K562 (cell line): Measurements from ENCODE around the gene ARID3A. TPM values are rescaled to one million over a fixed set of nuclear protein-coding genes. Genes with fewer than 3 reads are reported as not detected.

Source experiments
- ATAC-seq: fragments of 200-7000 bp; cut with Tn5 transposase; 3 replicates; pipeline ENCODE4 v1.9.1; 2020; ENCODE audit warnings: moderate library complexity
- BruUV-seq: library from RNA; stranded (reverse); fragments of 400-500 nt; replicated peaks from 2 replicates; lab custom pipeline; 2021; lab: Mats Ljungman, UMichigan
- CTCF ChIA-PET: fragments of 300-600 bp; formaldehyde crosslinking; extraction: SDS; loops from one replicate; lab custom pipeline; 2021; ENCODE audit warnings: low intra/inter-chr PET ratio; lab: Yijun Ruan, JAX
- POLR2A ChIA-PET: fragments of 300-600, 350-650 bp; sonication (Branson Sonifier 250); formaldehyde crosslinking; extraction: SDS; loops from one replicate; lab custom pipeline; 2021; ENCODE audit warnings: antibody characterized with exemption, inconsistent platforms; lab: Yijun Ruan, JAX
- DNase-seq, 4 experiments: peaks; one replicate each; pipeline versions ENCODE4 v3.0.0 to v3.0.0-alpha.2; 2011 to 2018; ENCODE audit warnings: low spot score in 3 of 4, mixed read lengths in 3 of 4; ENCODE audit errors: extremely low read depth in 1 of 4
- FAIRE-seq: peaks from 2 replicates; lab custom pipeline; 2011; peaks lifted over from hg19 to GRCh38; lab: Jason Lieb, UNC
- H2AFZ ChIP-seq: 2 replicates; pipeline ENCODE4 v1.6.0; 2011; ENCODE audit warnings: low read depth, low read length, control low read depth, inconsistent platforms
- H3K27ac ChIP-seq: fragments of 200-600 bp; 3 replicates; pipeline ENCODE4 v1.8.0; 2011; ENCODE audit warnings: low read depth, mild to moderate bottlenecking, control low read depth, inconsistent platforms, low read length, moderate library complexity, mixed read lengths; ENCODE audit errors: extremely low read depth
- H3K27me3 ChIP-seq, 2 experiments: fragments of 300-600 bp in 1 of 2; 2 replicates in 1 of 2; 3 replicates in 1 of 2; pipeline versions ENCODE4 v1.6.0 to v1.8.0; 2011; ENCODE audit warnings: inconsistent platforms in 2 of 2, low read length in 2 of 2, mild to moderate bottlenecking in 1 of 2, mixed read lengths in 1 of 2, moderate library complexity in 1 of 2; ENCODE audit not compliant: control insufficient read depth in 2 of 2, insufficient read depth in 2 of 2
- H3K36me3 ChIP-seq: fragments of 300-600 bp; 3 replicates; pipeline ENCODE4 v1.8.0; 2011; ENCODE audit warnings: mild to moderate bottlenecking, low read length, inconsistent platforms; ENCODE audit not compliant: control insufficient read depth, insufficient read depth
- H3K4me1 ChIP-seq, 2 experiments: fragments of 200-600 bp in 1 of 2; replicated peaks in 1 of 2; 2 replicates in 1 of 2; 3 replicates in 1 of 2; pipeline versions ENCODE4 v1.5.1 to v1.8.0; 2011; ENCODE audit warnings: inconsistent platforms in 2 of 2, low read length in 2 of 2, mild to moderate bottlenecking in 1 of 2, mixed read lengths in 1 of 2, moderate library complexity in 1 of 2; ENCODE audit not compliant: control insufficient read depth in 2 of 2, insufficient read depth in 2 of 2
- H3K4me2 ChIP-seq: 2 replicates; pipeline ENCODE4 v1.6.1; 2011; ENCODE audit warnings: low read length, control low read depth, inconsistent platforms, mixed read lengths; ENCODE audit not compliant: insufficient read depth
- H3K4me3 ChIP-seq: fragments of 200-600 bp; sonication (generic), shearing (Covaris generic); 2 replicates; pipeline ENCODE4 v1.5.1; 2016; ENCODE audit warnings: control low read depth, inconsistent platforms
- H3K79me2 ChIP-seq: fragments of 200-600 bp; 3 replicates; pipeline ENCODE4 v1.8.0; 2011; ENCODE audit warnings: low read length, inconsistent platforms; ENCODE audit not compliant: control insufficient read depth, insufficient read depth
- H3K9ac ChIP-seq, 2 experiments: 2 replicates each; pipeline versions ENCODE4 v1.6.0 to v1.6.1; 2011; ENCODE audit warnings: low read depth in 2 of 2, low read length in 2 of 2, control low read depth in 1 of 2, inconsistent platforms in 1 of 2, mild to moderate bottlenecking in 1 of 2, mixed read lengths in 1 of 2; ENCODE audit not compliant: insufficient read depth in 1 of 2
- H3K9me1 ChIP-seq: one replicate; pipeline ENCODE4 v1.6.0; 2011; ENCODE audit warnings: inconsistent platforms, mild to moderate bottlenecking, low read length, moderate library complexity; ENCODE audit not compliant: control insufficient read depth, insufficient read depth
- H3K9me3 ChIP-seq: replicated peaks from 2 replicates; pipeline ENCODE4 v1.5.1; 2011; ENCODE audit warnings: low read depth, low read length, inconsistent platforms; ENCODE audit not compliant: control insufficient read depth, insufficient read depth
- H4K20me1 ChIP-seq: replicated peaks from 2 replicates; pipeline ENCODE4 v1.6.1; 2011; ENCODE audit warnings: low read length, inconsistent platforms, mixed read lengths; ENCODE audit not compliant: control insufficient read depth, insufficient read depth
- JUND ChIP-seq, 2 experiments: IDR thresholded peaks; 2 replicates in 1 of 2; 3 replicates in 1 of 2; pipeline ENCODE4 v1.6.1; 2011; ENCODE audit warnings: borderline replicate concordance in 2 of 2, low read depth in 2 of 2, low read length in 2 of 2, improper control_type of control experiment in 1 of 2, missing biosample characterization in 1 of 2, missing genetic modification characterization in 1 of 2, missing genetic modification reagents in 1 of 2
- KDM1A ChIP-seq, 2 experiments: fragments of 450-650 bp; IDR thresholded peaks; 2 replicates each; pipeline ENCODE4 v1.6.1; 2016; ENCODE audit warnings: mild to moderate bottlenecking in 2 of 2
- NRF1 ChIP-seq, 2 experiments: fragments of 450-650 bp; IDR thresholded peaks in 1 of 2; conservative IDR thresholded peaks in 1 of 2; 2 replicates each; pipeline ENCODE4 v1.6.1; 2014; ENCODE audit warnings: mild to moderate bottlenecking in 2 of 2
- POLR2G ChIP-seq: fragments of 200-400 bp; formaldehyde crosslinking; IDR thresholded peaks from 2 replicates; pipeline ENCODE4 v1.6.1; 2017; ENCODE audit warnings: low read depth, mild to moderate bottlenecking, antibody characterized with exemption, low read length, moderate library complexity
- RBFOX2 ChIP-seq: fragments of 200-400 bp; formaldehyde crosslinking; IDR thresholded peaks from 2 replicates; pipeline ENCODE4 v1.6.1; 2017; ENCODE audit warnings: low read depth, mild to moderate bottlenecking, low read length, moderate library complexity
- ZNF274 ChIP-seq: IDR thresholded peaks from 2 replicates; pipeline ENCODE4 v1.6.1; 2011; ENCODE audit warnings: low read depth, mild to moderate bottlenecking, low read length, moderate library complexity, borderline replicate concordance
- ZNF436 ChIP-seq: fragments of 250-450, 450-650 bp; sonication (Bioruptor Pico); formaldehyde crosslinking; IDR thresholded peaks from 2 replicates; pipeline ENCODE4 v1.7.0; 2020; ENCODE audit warnings: mild to moderate bottlenecking
- ZNF589 ChIP-seq: fragments of 200-800 bp; sonication (Bioruptor generic); IDR thresholded peaks from 2 replicates; pipeline ENCODE4 v1.6.1; 2016; ENCODE audit warnings: low read depth, missing genetic modification characterization, missing compliant biosample characterization
- WGBS: fragments of 100-300 bp; shearing (Covaris generic); methylation state at CpG from one replicate; pipeline ENCODE4 v1.1.6; 2016; ENCODE audit warnings: low coverage, mixed read lengths; ENCODE audit not compliant: insufficient coverage; ENCODE audit errors: missing lambda C conversion rate; 5-methylcytosine and 5-hydroxymethylcytosine counted together
- in situ Hi-C: fragments of 300-500 bp; cut with MboI; formaldehyde crosslinking; loops from 4 replicates; pipeline ENCODE4 v1.15.0; 2018; ENCODE audit warnings: inconsistent platforms, mixed read lengths
- intact Hi-C: fragments of 100-400 bp; cut with micrococcal nuclease; formaldehyde crosslinking; loops from 2 replicates; pipeline ENCODE4 v1.14.2; 2022
- polyA plus RNA-seq, 8 experiments: library from polyadenylated mRNA; depleted of rRNA in 4 of 8; stranded (reverse) in 5 of 8; unstranded in 3 of 8; fragments of >200 nt; fragmentation: Nextera tagmentation in 2 of 8; fragmentation: Illumina TruSeq in 1 of 8; extraction: Ambion mirVana in 2 of 8; extraction: Trizol in 1 of 8; gene quantifications; 2 replicates each; pipeline versions ENCODE4 v1.2.1 to v1.2.3, GENCODE V29; 2011 to 2014; ENCODE audit warnings: inconsistent platforms in 1 of 8, missing spikeins in 1 of 8
- total RNA-seq, 7 experiments: library from RNA; depleted of rRNA in 6 of 7; stranded (reverse); fragments of >200 nt in 6 of 7; fragmentation: Illumina TruSeq in 2 of 7; extraction: Trizol in 2 of 7; gene quantifications; 2 replicates each; pipeline versions ENCODE4 v1.2.1 to v1.2.3, GENCODE V29; 2011 to 2021; ENCODE audit warnings: low replicate concordance in 1 of 7
- TF ChIP-seq, protein P1 (sequence below), 2 experiments: fragments of 450-650 bp; IDR thresholded peaks; 2 replicates each; pipeline ENCODE4 v1.6.1; 2016; ENCODE audit warnings: mild to moderate bottlenecking in 2 of 2, borderline replicate concordance in 1 of 2, low read depth in 1 of 2, moderate library complexity in 1 of 2

The ARID3A gene
- total and polyA plus RNA-seq, 9 of the 15 experiments (the other 6 are each of a cell fraction or from before 2014, with no cell fraction given), result 1.4 to 118 (median 31.2) TPM

DNA sequence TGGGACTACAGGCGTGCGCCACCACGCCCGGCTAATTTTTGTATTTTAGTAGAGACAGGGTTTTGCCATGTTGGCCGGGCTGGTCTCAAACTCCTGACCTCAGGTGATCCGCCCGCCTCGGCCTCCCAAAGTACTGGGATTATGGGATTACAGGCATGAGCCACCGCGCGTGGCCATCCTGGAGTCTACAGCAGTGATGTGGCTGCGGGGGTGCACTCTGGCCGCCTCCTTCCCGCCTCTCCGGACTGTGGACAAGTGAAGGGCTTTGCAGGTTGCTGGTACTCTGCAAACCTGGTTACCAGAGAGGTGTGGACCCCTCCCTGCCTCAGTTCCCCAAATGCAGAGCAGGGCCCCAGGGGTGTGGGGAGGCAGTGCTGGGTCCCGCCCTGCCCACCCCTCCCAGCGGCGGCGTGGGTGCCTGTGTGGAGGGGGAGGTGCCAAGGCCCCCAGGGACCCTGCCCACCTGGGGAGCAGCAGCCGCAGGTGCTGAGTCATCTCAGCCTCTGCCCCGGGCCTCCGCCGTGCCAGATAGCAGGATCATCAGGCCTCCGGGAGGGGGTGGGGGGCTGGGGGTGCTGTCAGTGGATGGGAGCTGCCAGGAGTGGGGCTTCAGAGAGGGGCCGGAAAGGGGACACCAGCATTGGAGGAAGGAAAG is 23.1 kb downstream of the ARID3A start (continued):
- TF ChIP-seq JUND (IDR thresholded peaks at IDR 0.05; ENCODE audit: borderline replicate concordance, low read depth, low read length), result 0 out of 2 replicates have a peak, but pooled peaks have one; percentile 15
- no peak for TF ChIP-seq JUND (tag; IDR thresholded peaks at IDR 0.05; ENCODE audit: borderline replicate concordance, low read depth, low read length)
- TF ChIP-seq, all 486 proteins: peak for 9

DNA sequence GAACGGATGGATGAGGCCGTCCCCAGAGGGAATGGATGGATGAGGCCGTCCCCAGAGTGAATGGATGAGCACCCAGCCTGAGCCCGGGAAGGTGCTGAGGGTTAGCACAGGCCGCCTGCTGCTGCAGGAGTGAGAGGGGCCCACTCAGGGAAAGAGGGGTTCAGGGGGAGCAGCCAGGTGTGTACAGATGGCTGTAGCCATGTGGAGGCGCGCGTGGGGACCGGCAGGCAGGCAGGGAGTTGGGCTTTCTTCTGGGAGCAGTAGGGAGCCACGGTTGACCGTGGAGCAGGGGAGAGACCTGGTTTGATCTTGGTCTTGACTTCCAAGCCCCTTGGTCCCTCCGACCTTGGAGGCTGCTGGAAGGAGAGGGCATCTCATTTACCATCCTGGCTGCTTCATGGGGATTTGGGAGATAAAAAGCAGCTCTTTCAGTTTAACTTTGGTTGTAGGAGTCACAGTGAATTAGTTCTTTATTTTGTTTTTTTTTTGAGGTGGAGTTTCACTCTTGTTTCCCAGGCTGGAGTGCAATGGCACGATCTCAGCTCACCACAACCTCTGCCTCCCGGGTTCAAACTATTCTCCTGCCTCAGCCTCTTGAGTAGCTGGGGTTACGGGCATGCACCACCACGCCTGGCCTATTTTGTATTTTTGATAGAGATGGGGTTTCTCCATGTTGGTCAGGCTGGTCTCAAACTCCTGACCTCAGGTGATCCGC is 24.7 kb downstream of the ARID3A start:
- in situ Hi-C loops, result no loop called here
- H3K27ac ChIP-seq, result no peak overlapping the region
- H3K9me3 ChIP-seq, result no peaks in the 10 kb centered on the region
- H3K79me2 ChIP-seq, result peaks cover 83% of the 10 kb centered on the region
- no peaks in the 10 kb centered on the region for H3K27me3 ChIP-seq
- no peak for ATAC-seq
- no TSS peak for BruUV-seq
- WGBS, result 80% methylated on average over 13 of the region's 17 CpGs
- H3K4me1 ChIP-seq, result peaks cover 39 to 83% of the 10 kb centered on the region in 2 experiments
- FAIRE-seq, result no peak
- H3K4me2 ChIP-seq, result no peak overlapping the region
- ChIA-PET POLR2A (interaction anchor here (0.9 kb wide), 1 partner anchor 12 kb away, joined by 4 read pairs; no protein-coding TSS in a partner anchor), CTCF (no interaction called here)
- no peak overlapping the region for H2AFZ ChIP-seq
- H3K4me3 ChIP-seq, result no peak overlapping the region
- H3K9me1 ChIP-seq, result no peaks in the 10 kb centered on the region
- H3K36me3 ChIP-seq, result peaks cover 20% of the 10 kb centered on the region; the same call in 1 of the 3 replicates
- no peak for DNase-seq
- intact Hi-C loops, result no loop called here
- H4K20me1 ChIP-seq, result peaks cover 2% of the 10 kb centered on the region; the same call in 1 of the 2 replicates
- H3K9ac ChIP-seq, result peak overlapping the region in 1 of 2 experiments; percentile 74; a peak in 1 of 4 replicates
- TF ChIP-seq ZNF436 (CRISPR knock-in tag), result no peak
- TF ChIP-seq, protein P1, sequence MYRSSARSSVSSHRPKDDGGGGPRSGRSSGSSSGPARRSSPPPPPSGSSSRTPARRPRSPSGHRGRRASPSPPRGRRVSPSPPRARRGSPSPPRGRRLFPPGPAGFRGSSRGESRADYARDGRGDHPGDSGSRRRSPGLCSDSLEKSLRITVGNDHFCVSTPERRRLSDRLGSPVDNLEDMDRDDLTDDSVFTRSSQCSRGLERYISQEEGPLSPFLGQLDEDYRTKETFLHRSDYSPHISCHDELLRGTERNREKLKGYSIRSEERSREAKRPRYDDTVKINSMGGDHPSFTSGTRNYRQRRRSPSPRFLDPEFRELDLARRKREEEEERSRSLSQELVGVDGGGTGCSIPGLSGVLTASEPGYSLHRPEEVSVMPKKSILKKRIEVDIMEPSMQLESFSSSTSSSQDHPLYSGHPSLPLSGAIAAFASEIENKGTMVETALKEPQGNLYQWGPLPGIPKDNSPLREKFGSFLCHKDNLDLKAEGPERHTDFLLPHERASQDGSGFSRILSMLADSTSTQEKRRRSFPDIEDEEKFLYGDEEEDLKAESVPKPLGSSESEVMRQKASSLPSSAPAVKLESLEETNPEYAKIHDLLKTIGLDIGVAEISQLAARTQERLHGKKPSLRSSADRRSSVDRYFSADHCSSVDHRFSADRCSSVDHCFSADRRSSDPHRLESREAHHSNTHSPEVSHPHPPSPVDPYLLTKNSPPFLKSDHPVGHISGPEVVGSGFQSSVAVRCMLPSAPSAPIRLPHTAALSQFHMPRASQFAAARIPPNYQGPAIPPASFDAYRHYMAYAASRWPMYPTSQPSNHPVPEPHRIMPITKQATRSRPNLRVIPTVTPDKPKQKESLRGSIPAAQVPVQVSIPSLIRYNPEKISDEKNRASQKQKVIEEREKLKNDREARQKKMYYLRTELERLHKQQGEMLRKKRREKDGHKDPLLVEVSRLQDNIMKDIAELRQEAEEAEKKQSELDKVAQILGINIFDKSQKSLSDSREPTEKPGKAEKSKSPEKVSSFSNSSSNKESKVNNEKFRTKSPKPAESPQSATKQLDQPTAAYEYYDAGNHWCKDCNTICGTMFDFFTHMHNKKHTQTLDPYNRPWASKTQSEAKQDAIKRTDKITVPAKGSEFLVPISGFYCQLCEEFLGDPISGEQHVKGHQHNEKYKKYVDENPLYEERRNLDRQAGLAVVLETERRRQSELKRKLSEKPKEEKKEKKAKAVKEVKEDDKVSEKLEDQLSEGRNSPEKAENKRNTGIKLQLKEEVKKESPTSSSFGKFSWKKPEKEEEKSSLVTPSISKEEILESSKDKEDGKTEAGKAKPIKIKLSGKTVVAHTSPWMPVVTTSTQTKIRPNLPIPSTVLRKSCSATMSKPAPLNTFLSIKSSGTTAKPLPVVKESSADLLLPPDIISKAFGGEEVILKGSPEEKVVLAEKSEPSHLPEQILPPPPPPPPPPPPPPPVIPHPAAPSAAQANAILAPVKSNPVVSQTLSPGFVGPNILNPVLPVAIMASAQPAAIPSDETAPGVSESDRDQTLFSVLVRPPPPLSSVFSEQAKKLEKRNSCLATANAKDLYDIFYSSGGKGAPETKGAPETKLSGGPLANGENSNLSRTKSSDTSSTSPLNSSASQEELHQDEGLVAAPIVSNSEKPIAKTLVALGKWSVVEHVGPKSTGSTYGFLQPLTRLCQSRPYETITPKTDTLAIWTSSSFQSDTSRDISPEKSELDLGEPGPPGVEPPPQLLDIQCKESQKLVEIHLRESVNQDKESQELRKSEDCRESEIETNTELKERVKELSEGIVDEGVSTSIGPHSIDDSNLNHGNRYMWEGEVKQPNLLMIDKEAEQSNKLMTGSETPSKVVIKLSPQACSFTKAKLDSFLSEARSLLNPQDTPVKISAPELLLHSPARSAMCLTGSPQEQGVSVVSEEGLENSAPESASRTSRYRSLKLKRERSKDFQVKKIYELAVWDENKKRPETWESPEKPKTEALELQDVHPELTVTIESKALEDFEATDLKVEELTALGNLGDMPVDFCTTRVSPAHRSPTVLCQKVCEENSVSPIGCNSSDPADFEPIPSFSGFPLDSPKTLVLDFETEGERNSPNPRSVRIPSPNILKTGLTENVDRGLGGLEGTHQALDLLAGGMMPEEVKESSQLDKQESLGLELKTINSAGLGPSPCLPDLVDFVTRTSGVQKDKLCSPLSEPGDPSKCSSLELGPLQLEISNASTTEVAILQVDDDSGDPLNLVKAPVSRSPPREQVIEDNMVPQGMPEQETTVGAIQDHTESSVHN (IDR thresholded peaks at IDR 0.05; ENCODE audit: borderline replicate concordance in 1 of 2, low read depth in 1 of 2), result no peak
- TF ChIP-seq RBFOX2, result 0 out of 2 replicates have a peak, but pooled peaks have one; percentile 18
- TF ChIP-seq ZNF589 (CRISPR knock-in tag), result no peak
- peak; percentile 49; the same call in 1 of the 2 replicates for TF ChIP-seq POLR2G
- no peak for TF ChIP-seq NRF1 (conservative IDR thresholded peaks at IDR 0.05 in 1 of 2, IDR thresholded peaks at IDR 0.05 in 1 of 2)
- TF ChIP-seq ZNF274, result no peak
- no peak for TF ChIP-seq KDM1A (IDR thresholded peaks at IDR 0.05)
